Ishikawa (cell line): ENCODE data around the gene PPP1R3F.
"Not testable (repeated sequence)": the region's sequence is repeated elsewhere in the genome, so short reads cannot be mapped to it uniquely, and the experiment has no call there.

ENCODE experiments used
- CEBPB ChIP-seq: IDR thresholded peaks from 2 replicates; pipeline ENCODE4 v1.6.1; 2012
- CREB1 ChIP-seq: IDR thresholded peaks from 2 replicates; pipeline ENCODE4 v1.6.1; 2012; ENCODE audit warnings: low read depth
- EP300 ChIP-seq: IDR thresholded peaks from 2 replicates; pipeline ENCODE4 v1.6.1; 2012; ENCODE audit warnings: borderline replicate concordance
- MAX ChIP-seq: IDR thresholded peaks from 2 replicates; pipeline ENCODE4 v1.6.1; 2012
- NFIC ChIP-seq: IDR thresholded peaks from 2 replicates; pipeline ENCODE4 v1.6.1; 2012
- RAD21 ChIP-seq: IDR thresholded peaks from 2 replicates; pipeline ENCODE4 v1.6.1; 2012; ENCODE audit warnings: low read depth
- REST ChIP-seq: IDR thresholded peaks from 2 replicates; pipeline ENCODE4 v1.6.1; 2012; ENCODE audit warnings: low read depth, mild to moderate bottlenecking
- TAF1 ChIP-seq: IDR thresholded peaks from 2 replicates; pipeline ENCODE4 v1.6.1; 2012; ENCODE audit warnings: low read depth, mild to moderate bottlenecking
- TCF12 ChIP-seq: IDR thresholded peaks from 2 replicates; pipeline ENCODE4 v1.6.1; 2012; ENCODE audit warnings: low read depth
- USF1 ChIP-seq: IDR thresholded peaks from 2 replicates; pipeline ENCODE4 v1.6.1; 2012
- YY1 ChIP-seq: IDR thresholded peaks from 2 replicates; pipeline ENCODE4 v1.6.1; 2012; ENCODE audit warnings: low read depth
- ZBTB7A ChIP-seq: IDR thresholded peaks from 2 replicates; pipeline ENCODE4 v1.6.1; 2012; ENCODE audit warnings: low read depth

- not testable (repeated sequence) for TF ChIP-seq TCF12, CREB1, ZBTB7A, USF1, TAF1, YY1, RAD21, REST, EP300, CEBPB, MAX, NFIC
Measured at GRCh38 chrX:49321737-49322136, 52.1 kb downstream of the PPP1R3F start, which contains the start of gene GAGE12J.
